Glutamatergic neuron (in vitro differentiated cells): Measurements from ENCODE around the gene GAGE12J. TPM values are rescaled to one million over a fixed set of nuclear protein-coding genes. Genes with fewer than 3 reads are reported as not detected.
"Not testable (repeated sequence)": the region's sequence is repeated elsewhere in the genome, so short reads cannot be mapped to it uniquely, and the experiment has no call there.

ENCODE experiments used
- DNase-seq: peaks from one replicate; pipeline ENCODE4 v3.0.0; 2022
- H3K27ac Mint-ChIP-seq: one replicate; pipeline ENCODE4 v1.8.0; 2020; ENCODE audit warnings: mild to moderate bottlenecking, mixed read lengths, inconsistent platforms; ENCODE audit not compliant: unreplicated experiment
- H3K27me3 Mint-ChIP-seq: one replicate; pipeline ENCODE4 v1.8.0; 2020; ENCODE audit warnings: mild to moderate bottlenecking, moderate library complexity, mixed read lengths, inconsistent platforms; ENCODE audit not compliant: unreplicated experiment
- H3K36me3 Mint-ChIP-seq: one replicate; pipeline ENCODE4 v1.8.0; 2020; ENCODE audit warnings: mild to moderate bottlenecking, mixed read lengths, inconsistent platforms; ENCODE audit not compliant: unreplicated experiment
- H3K4me1 Mint-ChIP-seq: one replicate; pipeline ENCODE4 v1.8.0; 2020; ENCODE audit warnings: mild to moderate bottlenecking, low read depth, mixed read lengths, inconsistent platforms; ENCODE audit not compliant: unreplicated experiment
- H3K4me3 Mint-ChIP-seq: one replicate; pipeline ENCODE4 v1.8.0; 2020; ENCODE audit warnings: mild to moderate bottlenecking, mixed read lengths, inconsistent platforms; ENCODE audit not compliant: unreplicated experiment
- H3K9me3 Mint-ChIP-seq: one replicate; pipeline ENCODE4 v1.8.0; 2020; ENCODE audit warnings: mild to moderate bottlenecking, moderate library complexity, mixed read lengths, inconsistent platforms; ENCODE audit not compliant: unreplicated experiment
- CTCF ChIP-seq: fragments of 200-600 bp; sonication (generic); IDR thresholded peaks from one replicate; pipeline ENCODE4 v1.5.0; 2021; ENCODE audit not compliant: partially characterized antibody, unreplicated experiment
- long read RNA-seq: library from polyadenylated mRNA; unstranded; transcript quantifications from one replicate; pipeline ENCODE4 v2.0.0, GENCODE V29; 2020; ENCODE audit not compliant: unreplicated experiment
- total RNA-seq: library from RNA; stranded (reverse); fragmentation: NEBNext Ultra II Directional; extraction: Animal tissue kit (Norgen Biotek cat#: 25700); gene quantifications from one replicate; pipeline ENCODE4 v1.2.1, GENCODE V29; 2021; ENCODE audit not compliant: unreplicated experiment

GAGE12J gene
- not detected for total RNA-seq
- long read RNA-seq, result 0 reads

GRCh38 chrX:49321737-49322136 lies at the start of gene GAGE12J:
Gene GAGE12J, plus strand, starts transcription at chrX:49322037. Its CDS starts 1,157 bp downstream, at chrX:49323194.
- not testable (repeated sequence) for DNase-seq, H3K9me3 Mint-ChIP-seq, H3K27ac Mint-ChIP-seq, H3K36me3 Mint-ChIP-seq, H3K4me1 Mint-ChIP-seq, H3K4me3 Mint-ChIP-seq, H3K27me3 Mint-ChIP-seq

GRCh38 chrX:49272421-49272820 lies 49.4 kb upstream of the GAGE12J start:
- TF ChIP-seq CTCF, result no peak
- peaks cover 9% of the 10 kb centered on the region for H3K27me3 Mint-ChIP-seq
- H3K36me3 Mint-ChIP-seq, result no peaks in the 10 kb centered on the region
- H3K4me1 Mint-ChIP-seq, result peaks cover 13% of the 10 kb centered on the region
- peaks cover 11% of the 10 kb centered on the region for H3K9me3 Mint-ChIP-seq
- no peak for DNase-seq
- peak overlapping the region; percentile 34 for H3K4me3 Mint-ChIP-seq
- H3K27ac Mint-ChIP-seq, result no peak overlapping the region

GRCh38 chrX:49273181-49273727 lies 48.6 kb upstream of the GAGE12J start:
- H3K4me3 Mint-ChIP-seq, result peak overlapping the region; percentile 22
- H3K4me1 Mint-ChIP-seq, result peaks cover 10% of the 10 kb centered on the region
- no peak for DNase-seq
- peaks cover 9% of the 10 kb centered on the region for H3K27me3 Mint-ChIP-seq
- no peaks in the 10 kb centered on the region for H3K36me3 Mint-ChIP-seq
- H3K27ac Mint-ChIP-seq, result no peak overlapping the region
- H3K9me3 Mint-ChIP-seq, result peaks cover 11% of the 10 kb centered on the region
- TF ChIP-seq CTCF, result no peak

- peaks cover 8% of the 10 kb centered on the region for H3K4me1 Mint-ChIP-seq
- H3K9me3 Mint-ChIP-seq, result peaks cover 2% of the 10 kb centered on the region
- no peaks in the 10 kb centered on the region for H3K36me3 Mint-ChIP-seq
- no peak overlapping the region for H3K4me3 Mint-ChIP-seq
- no peak for TF ChIP-seq CTCF
- no peak for DNase-seq
- H3K27ac Mint-ChIP-seq, result no peak overlapping the region
- H3K27me3 Mint-ChIP-seq, result peaks cover 3% of the 10 kb centered on the region
These were observed 45.6 kb upstream of the GAGE12J start for GRCh38 chrX:49276207-49276606.

GRCh38 chrX:49276671-49277534 lies 44.9 kb upstream of the GAGE12J start:
- Mint-ChIP-seq H3K4me3 (no peak overlapping the region), H3K36me3 (no peaks in the 10 kb centered on the region), H3K27me3 (no peaks in the 10 kb centered on the region), H3K27ac (no peak overlapping the region), H3K9me3 (peaks cover 2% of the 10 kb centered on the region), H3K4me1 (peaks cover 6% of the 10 kb centered on the region)
- TF ChIP-seq CTCF, result no peak
- no peak for DNase-seq
